Activated CD8-positive, alpha-beta memory T cell treated with anti-CD3 and anti-CD28 coated beads for 4 hours (primary cell): ENCODE data around the gene GINS3.

Source experiments
- DNase-seq, 2 donors: peaks; one replicate each; pipeline ENCODE4 v3.0.0-alpha.2; 2020; ENCODE audit warnings: low read depth in 2 of 2

Gene GINS3

GRCh38 chr16:58425756-58426494 lies 33.7 kb downstream of the GINS3 start:
- no peak for DNase-seq

- DNase-seq = no peak
Measured at GRCh38 chr16:58426966-58427365, 34.7 kb downstream of the GINS3 start.

- DNase-seq = no peak
Measured at GRCh38 chr16:58428621-58429542, 36.6 kb downstream of the GINS3 start.

DNA sequence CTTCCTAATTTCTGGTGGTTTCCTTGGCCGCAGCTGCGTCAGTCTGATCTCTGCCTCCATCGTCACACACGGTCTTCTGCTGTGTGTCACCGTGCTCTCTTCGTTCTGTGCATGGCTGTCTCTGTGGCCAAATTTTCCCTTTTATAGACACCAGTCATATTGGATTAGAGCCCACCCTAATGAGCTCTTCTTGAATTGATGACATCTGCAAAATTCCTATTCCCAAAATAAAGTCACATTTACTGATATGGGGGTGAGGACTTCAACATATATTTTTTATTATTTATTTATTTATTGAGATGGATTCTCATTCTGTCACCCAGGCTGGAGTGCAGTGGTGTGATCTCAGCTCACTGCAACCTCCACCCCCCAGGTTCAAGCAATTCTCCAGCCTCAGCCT lies 38.4 kb downstream of the GINS3 start:
- DNase-seq = no peak

GRCh38 chr16:58433569-58433951 lies 41.3 kb downstream of the GINS3 start:
- DNase-seq = no peak

- no peak for DNase-seq
Measured at GRCh38 chr16:58435779-58436178, 43.5 kb downstream of the GINS3 start.

GRCh38 chr16:58440131-58440530 lies 47.9 kb downstream of the GINS3 start:
- DNase-seq = no peak

GRCh38 chr16:58442547-58442946 lies 50.3 kb downstream of the GINS3 start:
- no peak for DNase-seq

- DNase-seq = no peak
Measured at GRCh38 chr16:58443783-58444182, 51.5 kb downstream of the GINS3 start.

DNA sequence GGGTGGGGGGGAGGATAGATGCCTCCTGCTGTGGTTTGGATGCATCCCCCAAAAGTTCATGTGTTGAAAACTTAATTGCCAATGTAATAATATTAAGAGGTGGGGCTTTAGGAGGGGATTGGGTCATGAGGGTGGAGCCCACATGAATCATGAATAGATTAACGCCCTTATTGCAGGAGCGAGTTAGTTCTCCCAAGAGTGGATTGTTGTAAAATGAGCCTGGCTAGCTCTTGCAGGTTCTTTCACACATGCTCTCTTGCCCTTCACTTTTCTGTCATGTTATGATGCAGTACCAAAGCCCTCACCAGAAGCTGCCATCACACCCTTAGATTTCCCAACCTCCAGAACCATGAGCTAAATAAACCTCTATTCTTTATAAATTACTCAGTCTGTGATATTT lies 52.0 kb downstream of the GINS3 start:
- DNase-seq = no peak

DNA sequence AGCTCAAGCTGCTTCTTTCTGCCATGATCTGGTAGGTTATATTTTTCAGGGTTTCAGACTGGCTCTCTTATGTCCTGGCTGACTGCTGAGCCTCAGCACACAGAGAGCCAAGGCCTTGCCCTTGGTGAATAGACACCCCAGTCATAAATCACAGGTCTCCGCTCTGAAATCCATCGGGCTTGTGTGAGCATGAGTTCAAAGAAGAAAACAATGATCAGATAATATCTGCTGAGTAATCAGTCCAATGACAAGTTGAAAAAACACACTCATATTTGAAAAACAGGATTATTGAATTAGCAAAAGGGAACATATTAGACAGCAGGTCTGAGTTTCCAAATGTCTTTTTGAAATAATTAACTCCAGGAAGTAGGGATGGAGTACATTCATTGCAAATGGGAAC lies 56.6 kb downstream of the GINS3 start:
- DNase-seq = no peak

GRCh38 chr16:58449306-58449705 lies 57.0 kb downstream of the GINS3 start:
- DNase-seq = no peak

DNA sequence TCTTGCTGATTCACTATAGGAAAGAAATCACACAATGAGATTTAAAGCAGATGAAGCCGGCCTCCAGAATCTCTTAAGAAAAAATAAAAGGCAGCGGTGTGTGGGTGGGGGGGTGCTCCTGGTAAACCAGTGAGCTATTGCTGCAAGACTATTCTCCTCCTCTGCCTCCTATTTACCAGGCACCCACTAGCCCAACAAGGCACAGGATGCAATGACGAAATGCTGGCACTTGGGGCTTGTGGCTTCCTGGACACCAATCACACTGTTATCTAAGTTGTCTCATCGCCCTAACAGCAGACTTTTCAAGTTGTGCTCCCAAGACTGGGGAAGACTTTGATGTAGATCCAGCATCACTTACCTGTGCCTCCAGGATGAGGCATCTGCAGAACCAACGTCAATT lies 57.5 kb downstream of the GINS3 start:
- DNase-seq = no peak

GRCh38 chr16:58450590-58450989 lies 58.3 kb downstream of the GINS3 start:
- no peak for DNase-seq

- DNase-seq = no peak
Measured at GRCh38 chr16:58451265-58451689, 59.0 kb downstream of the GINS3 start.

- DNase-seq = no peak
Measured at GRCh38 chr16:58451945-58452401, 59.7 kb downstream of the GINS3 start.

- DNase-seq = no peak
Measured at GRCh38 chr16:58452640-58453039, 60.4 kb downstream of the GINS3 start.

- no peak for DNase-seq
Measured at GRCh38 chr16:58454178-58454577, 61.9 kb downstream of the GINS3 start.

GRCh38 chr16:58454856-58455255 lies 62.6 kb downstream of the GINS3 start:
- no peak for DNase-seq
